GM12875 (cell line): ENCODE measurements around the gene UQCR10.

Experiments
- H3K4me3 ChIP-seq: one replicate; pipeline ENCODE4 v1.5.1; 2011; ENCODE audit warnings: low read depth, low read length, control low read depth
- TF ChIP-seq, protein P1 (sequence below): IDR thresholded peaks from 2 replicates; pipeline ENCODE4 v1.5.1; 2011; ENCODE audit warnings: low read depth, mild to moderate bottlenecking, control low read depth, inconsistent platforms, low read length, moderate library complexity, borderline replicate concordance; ENCODE audit not compliant: insufficient read depth

UQCR10 gene

DNA sequence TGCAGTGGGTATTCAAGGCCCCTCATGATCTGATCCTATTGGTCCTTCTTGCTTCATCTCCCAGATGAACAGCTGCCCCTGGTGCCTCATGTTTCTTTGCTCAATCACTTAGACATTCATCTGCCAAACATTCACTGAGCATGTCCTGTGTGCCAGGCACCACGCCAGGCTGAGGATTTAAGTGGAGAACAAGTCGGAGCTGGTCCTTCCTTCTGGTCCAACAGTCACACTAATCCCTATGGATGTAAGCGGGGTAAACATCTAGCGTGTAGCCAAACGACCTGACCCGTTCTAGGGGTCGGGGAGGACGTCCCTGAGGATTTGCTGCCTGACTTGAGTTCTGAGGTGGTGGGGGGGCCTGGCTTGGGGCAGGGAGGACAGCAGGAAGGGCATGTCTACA is 22.3 kb upstream of the UQCR10 start:
- H3K4me3 ChIP-seq = no peak overlapping the region
- TF ChIP-seq, protein P1, sequence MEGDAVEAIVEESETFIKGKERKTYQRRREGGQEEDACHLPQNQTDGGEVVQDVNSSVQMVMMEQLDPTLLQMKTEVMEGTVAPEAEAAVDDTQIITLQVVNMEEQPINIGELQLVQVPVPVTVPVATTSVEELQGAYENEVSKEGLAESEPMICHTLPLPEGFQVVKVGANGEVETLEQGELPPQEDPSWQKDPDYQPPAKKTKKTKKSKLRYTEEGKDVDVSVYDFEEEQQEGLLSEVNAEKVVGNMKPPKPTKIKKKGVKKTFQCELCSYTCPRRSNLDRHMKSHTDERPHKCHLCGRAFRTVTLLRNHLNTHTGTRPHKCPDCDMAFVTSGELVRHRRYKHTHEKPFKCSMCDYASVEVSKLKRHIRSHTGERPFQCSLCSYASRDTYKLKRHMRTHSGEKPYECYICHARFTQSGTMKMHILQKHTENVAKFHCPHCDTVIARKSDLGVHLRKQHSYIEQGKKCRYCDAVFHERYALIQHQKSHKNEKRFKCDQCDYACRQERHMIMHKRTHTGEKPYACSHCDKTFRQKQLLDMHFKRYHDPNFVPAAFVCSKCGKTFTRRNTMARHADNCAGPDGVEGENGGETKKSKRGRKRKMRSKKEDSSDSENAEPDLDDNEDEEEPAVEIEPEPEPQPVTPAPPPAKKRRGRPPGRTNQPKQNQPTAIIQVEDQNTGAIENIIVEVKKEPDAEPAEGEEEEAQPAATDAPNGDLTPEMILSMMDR = no peak

DNA sequence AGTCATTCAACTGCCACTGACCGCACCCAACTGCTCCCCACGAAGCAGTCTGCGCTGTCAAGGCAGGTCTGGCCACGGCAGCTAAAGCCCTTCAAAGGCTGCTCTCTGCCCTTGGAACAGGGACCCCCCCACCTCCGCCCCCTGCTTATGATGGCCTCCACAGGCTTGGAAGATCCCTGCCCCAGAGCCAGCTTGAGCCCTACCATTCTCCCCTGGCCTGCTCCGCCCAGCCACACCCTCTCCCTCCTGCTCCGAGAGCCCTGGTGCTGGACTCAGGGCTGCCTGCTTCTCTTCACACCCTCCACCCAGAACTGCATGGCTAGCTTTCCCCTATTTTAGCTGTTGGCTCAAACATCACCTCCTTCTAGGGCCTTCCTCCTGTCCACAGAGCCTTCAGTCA is 19.3 kb upstream of the UQCR10 start:
- TF ChIP-seq, protein P1 = no peak
- no peak overlapping the region for H3K4me3 ChIP-seq

DNA sequence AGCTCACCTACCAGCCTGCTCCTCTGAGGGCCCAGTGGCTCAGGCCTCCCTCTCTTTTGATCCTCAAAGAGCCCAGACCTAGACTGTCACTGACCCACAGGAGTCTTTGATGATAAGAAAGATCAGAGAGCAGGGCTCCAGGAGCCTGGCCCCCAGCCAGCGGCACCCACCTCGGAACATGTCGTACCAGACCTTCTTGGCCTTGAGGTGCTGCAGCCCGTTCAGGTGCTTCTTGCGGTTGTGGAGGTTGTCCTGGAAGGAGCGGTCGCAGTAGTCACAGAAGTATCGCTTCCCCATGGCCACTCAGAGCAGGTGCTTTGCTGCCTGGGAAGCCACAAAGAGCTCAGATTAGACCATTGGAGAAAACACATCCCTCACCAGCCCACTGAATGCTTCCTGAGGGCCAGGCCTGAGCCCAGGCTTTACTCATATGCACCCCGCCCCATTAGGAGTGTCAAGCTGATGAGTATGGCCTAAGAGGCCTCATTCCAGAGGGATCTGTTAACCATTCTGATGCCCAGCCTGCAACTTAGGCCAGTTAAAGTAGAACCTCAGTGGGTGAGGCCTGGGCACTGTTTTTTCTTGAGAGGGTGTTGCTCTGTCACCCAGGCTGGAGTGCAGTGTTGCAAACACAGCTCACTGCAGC is 18.8 kb upstream of the UQCR10 start:
- no peak overlapping the region for H3K4me3 ChIP-seq

DNA sequence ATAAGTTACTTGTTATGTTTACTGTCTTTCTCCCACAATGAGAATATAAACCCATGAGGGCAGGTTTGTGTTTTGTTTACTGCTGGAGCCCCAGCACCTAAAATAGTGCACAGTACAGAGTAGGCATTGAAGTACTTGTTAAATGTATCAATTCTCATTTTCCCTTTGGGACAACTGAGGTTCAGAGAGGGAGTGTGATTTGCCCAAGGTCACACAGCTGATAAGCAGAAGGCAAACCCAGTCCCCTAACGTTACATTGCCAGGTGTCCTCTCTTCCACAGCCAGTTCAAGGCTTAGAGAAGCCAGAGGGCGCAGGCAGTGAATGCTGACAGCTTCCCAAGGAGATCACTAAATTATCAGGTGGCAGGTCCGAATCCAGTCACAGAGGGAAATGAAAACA is 17.1 kb upstream of the UQCR10 start:
- H3K4me3 ChIP-seq = no peak overlapping the region
- TF ChIP-seq, protein P1 = no peak

More for the DNA sequence above, 18.8 kb upstream of the UQCR10 start:
- TF ChIP-seq, protein P1 = no peak

DNA sequence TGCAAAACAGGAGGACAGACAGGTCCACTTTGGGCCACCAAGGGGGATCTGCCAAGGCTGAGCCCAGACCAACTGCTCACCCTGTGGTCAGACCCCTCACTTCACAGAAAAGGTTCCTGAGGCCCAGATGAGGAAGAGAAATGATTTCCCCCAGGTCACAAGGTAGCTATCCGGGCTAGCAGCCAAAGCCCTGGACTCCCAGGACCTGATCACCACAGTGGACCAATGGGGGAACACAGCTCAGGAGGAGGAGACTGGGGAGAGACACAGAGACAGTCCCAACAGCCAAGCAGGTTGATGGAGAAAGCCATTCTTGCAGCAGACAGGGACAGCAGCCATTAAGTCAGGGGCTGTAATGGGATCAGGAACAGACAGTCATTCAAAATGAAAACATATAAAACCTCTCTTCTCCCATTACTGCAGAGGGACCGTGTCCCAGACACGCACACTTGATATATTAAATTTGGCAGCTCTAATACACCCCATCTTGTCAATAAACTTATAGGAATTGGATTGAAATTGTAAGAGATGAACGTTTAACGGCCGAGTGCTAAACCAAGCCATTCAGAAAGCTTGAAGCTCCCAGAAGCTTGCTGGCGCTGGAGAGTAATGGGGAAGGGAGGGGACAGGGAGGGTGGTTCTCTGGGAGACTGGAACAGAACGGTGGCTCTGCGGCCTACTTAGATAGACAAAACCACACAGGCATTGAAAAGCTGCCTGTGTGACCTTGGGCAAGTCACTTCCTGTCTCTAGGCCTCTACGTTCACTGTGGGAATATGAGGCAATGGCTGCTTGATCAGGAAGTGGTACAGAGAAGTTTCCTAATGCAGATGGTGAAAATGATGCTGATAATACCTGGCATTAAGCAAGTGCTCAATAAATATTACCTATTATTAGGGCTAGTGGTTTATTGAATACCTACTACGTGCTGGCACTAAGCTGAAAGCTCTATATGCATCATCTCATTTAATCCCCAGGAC is 16.3 kb upstream of the UQCR10 start:
- no peak overlapping the region for H3K4me3 ChIP-seq
- TF ChIP-seq, protein P1 = no peak

DNA sequence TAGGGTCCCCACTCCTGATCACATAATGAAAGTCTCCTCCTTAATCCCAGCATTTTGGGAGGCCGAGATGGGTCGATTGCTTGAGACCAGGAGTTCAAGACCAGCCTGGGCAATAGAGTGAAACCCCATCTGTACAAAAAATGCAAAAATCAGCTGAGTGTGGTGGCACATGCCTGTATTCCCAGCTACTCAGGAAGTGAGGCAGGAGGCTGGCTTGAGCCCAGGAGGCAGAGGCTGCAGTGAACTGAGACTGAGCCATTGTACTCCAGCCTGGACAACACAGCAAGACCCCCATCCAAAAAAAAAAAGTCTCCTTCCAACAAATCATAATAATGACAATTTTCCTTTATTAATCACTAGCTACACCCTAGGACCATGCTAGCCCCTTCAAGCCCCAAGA is 15.5 kb upstream of the UQCR10 start:
- no peak overlapping the region for H3K4me3 ChIP-seq
- TF ChIP-seq, protein P1 = no peak
